ENCODE results near the gene GFRA1. TPM values are rescaled to one million over a fixed set of nuclear protein-coding genes. Genes with fewer than 3 reads are reported as not detected.

The GFRA1 gene
- total RNA-seq, 4 donors from 2014 or later: 57.9 to 104 (median 61.6) TPM

DNA sequence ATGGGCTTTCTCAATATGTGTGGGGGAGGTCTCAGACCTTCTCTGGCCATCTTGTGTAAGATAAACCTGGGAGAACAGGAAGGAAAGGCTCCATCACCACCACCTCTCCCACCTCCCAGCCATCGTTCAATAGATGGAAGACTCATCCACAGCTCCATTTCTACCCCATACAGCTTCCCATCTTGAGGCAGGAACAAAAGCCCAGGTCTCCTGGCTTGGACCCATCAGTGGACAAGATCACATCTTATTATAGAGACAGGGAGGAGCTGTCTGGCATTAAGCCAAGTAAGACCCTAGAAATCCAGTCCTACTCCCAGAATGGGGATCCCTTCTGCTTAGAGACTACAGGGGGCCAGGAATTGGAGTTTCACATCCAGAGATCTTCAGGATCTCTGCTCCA lies 150.3 kb downstream of the GFRA1 start:
- Histone ChIP-seq H3K27ac (no peak overlapping the region), H3K9me3 (no peaks in the 10 kb centered on the region), H3K27me3 (no peaks in the 10 kb centered on the region), H3K4me1 (no peaks in the 10 kb centered on the region), H3K36me3 (peaks cover 0 to 4% (median 0%) of the 10 kb centered on the region in 3 donors), H3K4me3 (no peak overlapping the region)
- no peak for TF ChIP-seq EP300 (IDR thresholded peaks at IDR 0.05)
- TF ChIP-seq, protein P1, sequence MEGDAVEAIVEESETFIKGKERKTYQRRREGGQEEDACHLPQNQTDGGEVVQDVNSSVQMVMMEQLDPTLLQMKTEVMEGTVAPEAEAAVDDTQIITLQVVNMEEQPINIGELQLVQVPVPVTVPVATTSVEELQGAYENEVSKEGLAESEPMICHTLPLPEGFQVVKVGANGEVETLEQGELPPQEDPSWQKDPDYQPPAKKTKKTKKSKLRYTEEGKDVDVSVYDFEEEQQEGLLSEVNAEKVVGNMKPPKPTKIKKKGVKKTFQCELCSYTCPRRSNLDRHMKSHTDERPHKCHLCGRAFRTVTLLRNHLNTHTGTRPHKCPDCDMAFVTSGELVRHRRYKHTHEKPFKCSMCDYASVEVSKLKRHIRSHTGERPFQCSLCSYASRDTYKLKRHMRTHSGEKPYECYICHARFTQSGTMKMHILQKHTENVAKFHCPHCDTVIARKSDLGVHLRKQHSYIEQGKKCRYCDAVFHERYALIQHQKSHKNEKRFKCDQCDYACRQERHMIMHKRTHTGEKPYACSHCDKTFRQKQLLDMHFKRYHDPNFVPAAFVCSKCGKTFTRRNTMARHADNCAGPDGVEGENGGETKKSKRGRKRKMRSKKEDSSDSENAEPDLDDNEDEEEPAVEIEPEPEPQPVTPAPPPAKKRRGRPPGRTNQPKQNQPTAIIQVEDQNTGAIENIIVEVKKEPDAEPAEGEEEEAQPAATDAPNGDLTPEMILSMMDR (IDR thresholded peaks at IDR 0.05): no peak
- DNase-seq (ENCODE audit: low spot score in 2 of 2): no peak
- WGBS, 2 donors: 83 to 100% methylated on average over 1 of the region's 1 CpG

GRCh38 chr10:116121640-116122525 lies 151.1 kb downstream of the GFRA1 start:
- H3K4me3 ChIP-seq: no peak overlapping the region
- no peak overlapping the region for H3K27ac ChIP-seq
- DNase-seq (ENCODE audit: low spot score in 2 of 2): no peak
- H3K9me3 ChIP-seq: no peaks in the 10 kb centered on the region
- no peaks in the 10 kb centered on the region for H3K4me1 ChIP-seq
- peaks cover 0 to 4% (median 0%) of the 10 kb centered on the region in 3 donors for H3K36me3 ChIP-seq
- 77 to 83% methylated on average over 8 of the region's 8 CpGs for WGBS, 2 donors
- no peaks in the 10 kb centered on the region for H3K27me3 ChIP-seq
- TF ChIP-seq, protein P1 (IDR thresholded peaks at IDR 0.05): no peak
- no peak for TF ChIP-seq POLR2A (IDR thresholded peaks at IDR 0.05)
- TF ChIP-seq EP300 (IDR thresholded peaks at IDR 0.05): no peak

DNA sequence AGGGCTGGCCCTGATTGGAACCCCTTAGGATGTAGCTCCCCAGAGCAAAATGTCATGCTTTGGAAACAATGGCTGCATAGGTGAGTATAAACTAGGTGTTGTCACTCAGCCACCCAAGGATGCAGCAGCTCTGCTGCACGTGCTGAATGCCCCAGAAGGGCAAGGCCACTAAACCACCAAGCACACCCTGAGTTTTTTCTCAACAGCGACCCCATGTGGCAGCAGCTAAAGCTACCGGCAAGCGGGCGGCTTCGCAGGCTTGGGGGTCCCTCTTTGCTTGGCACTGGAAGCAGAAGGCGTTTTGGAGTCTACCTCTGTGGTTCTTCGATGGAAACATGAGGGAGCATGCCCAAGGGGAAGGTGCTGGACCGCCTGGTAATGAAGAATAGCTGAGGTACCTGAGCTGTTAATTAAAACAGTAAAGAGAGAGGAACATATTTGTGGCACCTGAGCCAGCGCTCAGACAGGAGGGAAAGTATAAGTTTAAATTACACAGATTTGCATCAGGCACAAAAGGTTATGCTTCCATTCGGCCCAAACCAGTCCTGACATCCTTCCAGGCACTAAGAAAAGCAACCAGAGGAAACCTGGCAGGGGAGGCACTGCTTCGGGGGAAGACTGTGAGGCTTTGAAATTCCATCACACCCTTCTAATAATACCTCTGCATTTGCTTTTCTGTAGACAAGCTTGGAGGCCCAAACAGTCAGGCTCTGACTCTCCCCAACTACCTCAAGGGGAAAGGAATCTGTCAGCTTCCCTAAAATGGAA lies 152.1 kb downstream of the GFRA1 start:
- H3K36me3 ChIP-seq: peaks cover 0 to 4% (median 0%) of the 10 kb centered on the region in 3 donors
- H3K4me3 ChIP-seq: no peak overlapping the region
- H3K4me1 ChIP-seq: peaks cover 0 to under 1% (median 0%) of the 10 kb centered on the region in 4 donors
- H3K27me3 ChIP-seq: no peaks in the 10 kb centered on the region
- DNase-seq (ENCODE audit: low spot score in 2 of 2): no peak
- H3K9me3 ChIP-seq: no peaks in the 10 kb centered on the region
- TF ChIP-seq, protein P1 (IDR thresholded peaks at IDR 0.05): no peak
- TF ChIP-seq EP300 (IDR thresholded peaks at IDR 0.05) (no peak), POLR2A (IDR thresholded peaks at IDR 0.05) (no peak)
- no peak overlapping the region for H3K27ac ChIP-seq
- WGBS, 2 donors: 67% methylated on average over 12 of the region's 12 CpGs

- H3K27me3 ChIP-seq: no peaks in the 10 kb centered on the region
These were observed 154.2 kb downstream of the GFRA1 start for GRCh38 chr10:116118847-116119246.

More at GRCh38 chr10:116118847-116119246, 154.2 kb downstream of the GFRA1 start:
- H3K36me3 ChIP-seq: no peaks in the 10 kb centered on the region
- no peaks in the 10 kb centered on the region for H3K9me3 ChIP-seq
- H3K27ac ChIP-seq: no peak overlapping the region
- H3K4me3 ChIP-seq: no peak overlapping the region
- DNase-seq (ENCODE audit: low spot score in 2 of 2): no peak
- TF ChIP-seq, protein P1 (IDR thresholded peaks at IDR 0.05): no peak
- no peak for TF ChIP-seq POLR2A (IDR thresholded peaks at IDR 0.05)
- no peak for TF ChIP-seq EP300 (IDR thresholded peaks at IDR 0.05)
- peaks cover 0 to 5% (median 2%) of the 10 kb centered on the region in 4 donors for H3K4me1 ChIP-seq
- WGBS, 2 donors: 72 to 83% methylated on average over 2 of the region's 2 CpGs
